Measurements from ENCODE around the gene MED20.

The MED20 gene

GRCh38 chr6:41900861-41901260 is 20.1 kb downstream of the MED20 start:
- DNase-seq, result no peak

- DNase-seq, result no peak
Observed at GRCh38 chr6:41896281-41896680, 24.7 kb downstream of the MED20 start.

- DNase-seq, result peak; percentile 92
Observed at GRCh38 chr6:41895300-41896233, 25.4 kb downstream of the MED20 start, which contains the start of gene USP49. TSS of gene USP49 (minus strand) at chr6:41895375. CDS start at chr6:41806983, 88,392 bp downstream.

- DNase-seq, result no peak
Observed at GRCh38 chr6:41894366-41895299, 26.3 kb downstream of the MED20 start.

GRCh38 chr6:41892921-41893564 is 27.9 kb downstream of the MED20 start:
- DNase-seq, result no peak

GRCh38 chr6:41887331-41887751 is 33.6 kb downstream of the MED20 start:
- no peak for DNase-seq

GRCh38 chr6:41885930-41886329 is 35.0 kb downstream of the MED20 start:
- no peak for DNase-seq

- no peak for DNase-seq
Observed at GRCh38 chr6:41884957-41885356, 36.0 kb downstream of the MED20 start.

GRCh38 chr6:41881506-41881905 is 39.4 kb downstream of the MED20 start:
- no peak for DNase-seq

GRCh38 chr6:41878961-41879405 is 42.0 kb downstream of the MED20 start:
- DNase-seq, result no peak

- no peak for DNase-seq
Observed at GRCh38 chr6:41878246-41878645, 42.7 kb downstream of the MED20 start.

- no peak for DNase-seq
Observed at GRCh38 chr6:41877051-41877680, 43.8 kb downstream of the MED20 start.

- no peak for DNase-seq
Observed at GRCh38 chr6:41874741-41875140, 46.2 kb downstream of the MED20 start.

GRCh38 chr6:41872147-41872546 is 48.8 kb downstream of the MED20 start:
- no peak for DNase-seq

GRCh38 chr6:41871691-41872090 is 49.2 kb downstream of the MED20 start:
- DNase-seq, result no peak

- no peak for DNase-seq
Observed at GRCh38 chr6:41859356-41859755, 61.6 kb downstream of the MED20 start.

GRCh38 chr6:41858703-41859102 is 62.2 kb downstream of the MED20 start:
- no peak for DNase-seq
